ENCODE results near the gene SKI. TPM values are rescaled to one million over a fixed set of nuclear protein-coding genes. Genes with fewer than 3 reads are reported as not detected.

Gene SKI
- total RNA-seq, 2 experiments from 2014 or later: 4.7 to 11.7 TPM

DNA sequence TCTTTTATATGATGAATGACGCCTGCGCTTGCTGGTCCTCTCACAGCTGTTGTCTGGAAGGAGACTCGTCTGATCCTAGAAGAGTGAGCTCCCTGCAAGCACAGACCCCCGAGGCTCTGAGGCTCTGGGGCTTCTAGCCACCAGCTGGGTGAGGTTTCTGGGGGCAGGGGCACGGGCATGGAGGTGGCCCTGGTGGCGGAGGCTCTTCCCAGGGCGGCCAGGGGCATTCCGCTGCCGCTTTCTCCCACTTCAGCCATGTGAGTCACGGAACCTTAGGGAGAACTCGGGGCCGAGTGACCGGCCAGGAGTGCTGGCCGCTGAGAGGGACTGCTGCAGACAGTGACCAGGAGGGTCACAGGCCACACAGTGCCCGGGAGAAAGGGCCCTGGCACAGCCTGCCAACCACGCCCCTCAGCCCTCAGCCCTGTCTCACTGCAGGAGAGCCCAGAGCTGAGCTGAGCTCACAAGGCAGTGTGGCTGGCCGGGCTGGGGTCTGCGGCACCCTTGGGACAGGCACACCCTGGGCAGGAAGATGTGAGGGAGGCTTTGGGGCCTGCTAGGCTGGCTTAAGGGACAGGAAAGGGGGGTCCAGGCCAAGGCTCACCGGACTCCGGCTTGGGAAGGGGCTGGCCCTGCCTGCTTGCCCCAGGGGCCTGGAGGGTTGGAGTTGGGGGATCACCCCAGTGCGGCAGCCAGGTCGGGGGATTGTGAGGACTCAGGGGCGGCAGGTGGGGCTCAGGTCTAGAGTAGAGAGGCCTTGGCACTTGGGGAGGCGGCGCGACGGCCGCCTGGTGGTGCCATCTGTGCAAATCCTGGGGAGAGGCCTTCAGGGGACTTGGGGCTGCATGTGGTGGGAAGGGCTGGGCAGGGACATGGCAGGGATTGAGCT, 127.5 kb downstream of the SKI start:
- Histone ChIP-seq H2AFZ (ENCODE audit: low read length) (no peak overlapping the region), H3K4me1 (ENCODE audit: insufficient read depth, low read length, poor library complexity, severe bottlenecking) (no peaks in the 10 kb centered on the region), H3K79me2 (ENCODE audit: insufficient read depth, low read depth, low read length) (no peaks in the 10 kb centered on the region), H3K27ac (ENCODE audit: low read depth, low read length, poor library complexity, severe bottlenecking) (no peak overlapping the region), H4K20me1 (ENCODE audit: insufficient read depth, low read length) (no peaks in the 10 kb centered on the region), H3K9me3 (ENCODE audit: low read length) (no peaks in the 10 kb centered on the region), H3K4me3 (ENCODE audit: low read depth, low read length, poor library complexity, severe bottlenecking) (no peak overlapping the region), H3K9me2 (ENCODE audit: insufficient read depth, low read length) (no peaks in the 10 kb centered on the region), H3K4me2 (ENCODE audit: low read length) (no peak overlapping the region), H3K36me3 (ENCODE audit: insufficient read depth, low read length) (no peaks in the 10 kb centered on the region)
- intact Hi-C loops (cut with micrococcal nuclease; ENCODE audit: unreplicated experiment): no loop called here
- TF ChIP-seq EZH2phosphoT487 (IDR thresholded peaks at IDR 0.05; ENCODE audit: borderline replicate concordance, low read depth, low read length): no peak
- TF ChIP-seq, protein P1, sequence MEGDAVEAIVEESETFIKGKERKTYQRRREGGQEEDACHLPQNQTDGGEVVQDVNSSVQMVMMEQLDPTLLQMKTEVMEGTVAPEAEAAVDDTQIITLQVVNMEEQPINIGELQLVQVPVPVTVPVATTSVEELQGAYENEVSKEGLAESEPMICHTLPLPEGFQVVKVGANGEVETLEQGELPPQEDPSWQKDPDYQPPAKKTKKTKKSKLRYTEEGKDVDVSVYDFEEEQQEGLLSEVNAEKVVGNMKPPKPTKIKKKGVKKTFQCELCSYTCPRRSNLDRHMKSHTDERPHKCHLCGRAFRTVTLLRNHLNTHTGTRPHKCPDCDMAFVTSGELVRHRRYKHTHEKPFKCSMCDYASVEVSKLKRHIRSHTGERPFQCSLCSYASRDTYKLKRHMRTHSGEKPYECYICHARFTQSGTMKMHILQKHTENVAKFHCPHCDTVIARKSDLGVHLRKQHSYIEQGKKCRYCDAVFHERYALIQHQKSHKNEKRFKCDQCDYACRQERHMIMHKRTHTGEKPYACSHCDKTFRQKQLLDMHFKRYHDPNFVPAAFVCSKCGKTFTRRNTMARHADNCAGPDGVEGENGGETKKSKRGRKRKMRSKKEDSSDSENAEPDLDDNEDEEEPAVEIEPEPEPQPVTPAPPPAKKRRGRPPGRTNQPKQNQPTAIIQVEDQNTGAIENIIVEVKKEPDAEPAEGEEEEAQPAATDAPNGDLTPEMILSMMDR (conservative IDR thresholded peaks at IDR 0.05; ENCODE audit: low read length): no peak
- POLR2A ChIA-PET: no interaction called here
- BruUV-seq (replicated peaks): no TSS peak
- CTCF ChIA-PET (ENCODE audit: unreplicated experiment): no interaction called here
- DNase-seq (ENCODE audit: low spot score): no peak

GRCh38 chr1:2356401-2356800, 128.3 kb downstream of the SKI start:
- Histone ChIP-seq H2AFZ (ENCODE audit: low read length) (no peak overlapping the region), H4K20me1 (ENCODE audit: insufficient read depth, low read length) (no peaks in the 10 kb centered on the region), H3K4me1 (ENCODE audit: insufficient read depth, low read length, poor library complexity, severe bottlenecking) (no peaks in the 10 kb centered on the region), H3K79me2 (ENCODE audit: insufficient read depth, low read depth, low read length) (no peaks in the 10 kb centered on the region), H3K27ac (ENCODE audit: low read depth, low read length, poor library complexity, severe bottlenecking) (no peak overlapping the region), H3K36me3 (ENCODE audit: insufficient read depth, low read length) (no peaks in the 10 kb centered on the region), H3K4me2 (ENCODE audit: low read length) (no peak overlapping the region), H3K9me3 (ENCODE audit: low read length) (no peaks in the 10 kb centered on the region), H3K9me2 (ENCODE audit: insufficient read depth, low read length) (no peaks in the 10 kb centered on the region), H3K4me3 (ENCODE audit: low read depth, low read length, poor library complexity, severe bottlenecking) (no peak overlapping the region)
- no peak for DNase-seq (ENCODE audit: low spot score)
- intact Hi-C loops (cut with micrococcal nuclease; ENCODE audit: unreplicated experiment): no loop called here
- POLR2A ChIA-PET: no interaction called here
- CTCF ChIA-PET (ENCODE audit: unreplicated experiment): no interaction called here
- TF ChIP-seq, protein P1 (conservative IDR thresholded peaks at IDR 0.05; ENCODE audit: low read length): no peak
- no peak for TF ChIP-seq EZH2phosphoT487 (IDR thresholded peaks at IDR 0.05; ENCODE audit: borderline replicate concordance, low read depth, low read length)
- no TSS peak for BruUV-seq (replicated peaks)

Data from OCI-LY7 (cell line).